ENCODE measurements around the gene SRRM5.
"Not testable (repeated sequence)": the region's sequence is repeated elsewhere in the genome, so short reads cannot be mapped to it uniquely, and the experiment has no call there.

SRRM5 gene

GRCh38 chr19:43591904-43592772, 19.8 kb upstream of the SRRM5 start:
- no peak for DNase-seq

DNA sequence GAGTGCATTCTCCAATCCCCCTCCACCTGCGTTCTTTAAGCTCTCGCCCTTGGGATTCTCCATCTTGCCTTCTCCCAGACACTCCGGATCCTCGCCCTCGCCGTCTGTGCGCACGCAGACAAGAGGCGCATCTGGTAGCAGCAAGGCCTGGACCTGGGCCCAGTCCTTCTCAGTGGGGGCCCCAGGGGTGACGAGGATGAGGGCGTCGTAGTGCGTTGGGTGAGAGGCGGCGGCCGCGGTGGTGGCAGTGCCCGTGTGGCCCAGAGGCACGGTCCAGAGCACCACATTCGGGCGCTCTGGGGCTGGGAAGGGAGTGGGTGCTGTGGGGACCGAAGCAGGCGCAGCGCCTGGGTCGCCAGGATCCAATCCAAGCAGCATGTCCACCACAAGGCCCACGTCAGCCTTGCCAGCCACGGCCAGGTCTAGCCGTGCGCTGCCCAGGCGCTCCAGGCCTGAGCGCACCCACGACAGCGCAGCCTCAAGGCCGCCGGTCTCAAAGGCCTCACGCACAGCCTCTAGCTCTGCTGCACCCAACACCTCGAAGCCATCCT, 19.0 kb upstream of the SRRM5 start:
- DNase-seq: no peak

DNA sequence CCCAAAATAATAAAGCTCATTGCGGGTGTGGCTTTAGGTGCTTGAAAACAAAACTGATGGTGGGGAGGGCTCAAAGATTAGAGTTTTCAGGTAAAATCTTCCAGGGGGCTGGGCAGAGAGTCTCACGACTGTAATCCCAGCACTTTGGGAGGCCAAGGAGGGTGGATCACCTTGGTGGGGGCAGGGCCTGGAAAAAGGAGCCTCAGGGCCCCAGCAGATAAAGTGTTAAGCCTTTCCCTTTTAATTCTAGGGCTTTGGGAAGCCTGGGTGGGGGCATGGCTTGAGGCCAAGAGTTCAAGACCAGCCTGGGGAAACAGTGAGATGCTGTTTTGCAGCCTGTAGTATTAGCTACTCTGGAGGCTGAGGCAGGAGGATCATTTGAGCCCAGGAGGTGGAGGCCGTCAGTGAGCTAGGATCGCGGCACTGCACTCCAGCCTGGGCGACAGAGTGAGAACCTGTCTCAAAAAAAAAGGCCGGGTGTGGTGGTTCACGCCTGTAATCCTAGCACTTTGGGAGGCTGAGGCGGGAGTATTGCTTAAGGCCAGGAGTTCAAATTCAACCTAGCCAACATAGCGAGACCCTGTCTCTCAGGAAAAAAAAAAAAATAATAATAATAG, 17.7 kb upstream of the SRRM5 start:
- no peak for DNase-seq

GRCh38 chr19:43594710-43595604, 16.9 kb upstream of the SRRM5 start:
- peak; percentile 67 to 70 for DNase-seq

DNA sequence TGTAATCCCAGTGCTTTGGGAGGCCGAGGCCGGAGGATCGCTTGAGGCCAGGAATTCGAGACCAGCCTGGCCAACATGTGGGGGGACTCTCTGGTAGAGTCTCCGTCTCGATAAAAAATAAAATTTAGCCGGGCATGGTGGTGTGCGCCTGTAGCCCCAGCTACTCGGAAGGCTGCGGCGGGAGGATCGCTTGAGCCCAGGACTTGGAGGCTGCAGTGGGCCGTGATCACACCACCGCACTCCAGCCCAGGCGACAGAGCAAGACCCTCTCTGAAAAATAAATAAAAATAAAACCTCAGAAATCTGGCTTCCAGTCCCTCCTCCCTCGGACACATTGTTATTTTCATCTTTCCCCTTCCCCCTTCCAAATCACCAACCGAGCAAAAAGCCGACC, 16.3 kb upstream of the SRRM5 start:
- no peak for DNase-seq

DNA sequence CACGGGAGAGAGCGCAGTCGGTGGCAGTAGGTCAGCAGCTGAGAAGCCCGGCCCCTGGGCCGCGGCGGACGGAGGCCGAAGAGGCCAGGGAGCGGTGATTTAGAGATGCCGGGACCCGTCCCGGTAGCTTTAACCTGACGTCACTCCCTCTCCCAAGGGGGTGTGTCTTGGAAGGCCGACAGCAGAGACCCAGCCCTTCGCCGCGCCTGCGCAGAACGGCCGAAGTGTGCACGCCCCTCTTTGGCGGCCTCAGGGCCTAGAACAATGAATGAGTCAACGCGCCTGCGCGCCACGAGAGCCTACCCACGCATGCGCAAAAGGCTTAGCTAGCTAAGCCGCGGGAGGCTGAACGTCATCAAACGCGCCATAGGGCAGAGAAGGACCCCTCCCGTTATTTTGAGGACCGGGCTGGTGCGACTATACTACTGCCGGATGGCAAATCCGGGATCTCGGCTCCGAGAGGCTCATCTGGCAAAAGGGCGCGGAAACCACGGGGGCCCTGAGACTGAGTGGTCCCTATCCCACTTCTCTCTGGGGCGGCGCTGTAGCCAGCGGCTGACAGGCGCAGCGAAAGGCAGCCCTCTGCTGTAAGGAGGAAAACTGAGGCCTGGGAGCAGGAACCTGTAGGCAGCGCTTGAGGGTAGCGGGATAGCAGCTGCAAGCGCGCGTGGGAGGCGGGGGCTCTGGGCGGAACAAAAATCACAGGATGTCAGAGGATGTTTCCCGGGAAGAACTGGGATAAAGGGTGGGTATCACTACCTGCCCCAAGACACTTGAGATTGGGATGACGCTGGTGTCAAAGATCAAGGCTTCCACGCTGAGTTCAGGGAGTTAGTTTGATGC, 15.7 kb upstream of the SRRM5 start, which contains the start of the genes IRGQ and ZNF576:
IRGQ (minus strand) TSS at position 136 of the 843 bp plus-strand sequence. CDS start 796 bp downstream, outside the sequence.
ZNF576 (plus strand) TSS at position 597 of the 843 bp plus-strand sequence. CDS start 514 bp downstream, outside the sequence.
- DNase-seq: peak; percentile 97 to 98

GRCh38 chr19:43596842-43597461, 14.9 kb upstream of the SRRM5 start:
- DNase-seq: no peak

- no peak for DNase-seq
Observed at GRCh38 chr19:43597876-43598275, 14.0 kb upstream of the SRRM5 start.

DNA sequence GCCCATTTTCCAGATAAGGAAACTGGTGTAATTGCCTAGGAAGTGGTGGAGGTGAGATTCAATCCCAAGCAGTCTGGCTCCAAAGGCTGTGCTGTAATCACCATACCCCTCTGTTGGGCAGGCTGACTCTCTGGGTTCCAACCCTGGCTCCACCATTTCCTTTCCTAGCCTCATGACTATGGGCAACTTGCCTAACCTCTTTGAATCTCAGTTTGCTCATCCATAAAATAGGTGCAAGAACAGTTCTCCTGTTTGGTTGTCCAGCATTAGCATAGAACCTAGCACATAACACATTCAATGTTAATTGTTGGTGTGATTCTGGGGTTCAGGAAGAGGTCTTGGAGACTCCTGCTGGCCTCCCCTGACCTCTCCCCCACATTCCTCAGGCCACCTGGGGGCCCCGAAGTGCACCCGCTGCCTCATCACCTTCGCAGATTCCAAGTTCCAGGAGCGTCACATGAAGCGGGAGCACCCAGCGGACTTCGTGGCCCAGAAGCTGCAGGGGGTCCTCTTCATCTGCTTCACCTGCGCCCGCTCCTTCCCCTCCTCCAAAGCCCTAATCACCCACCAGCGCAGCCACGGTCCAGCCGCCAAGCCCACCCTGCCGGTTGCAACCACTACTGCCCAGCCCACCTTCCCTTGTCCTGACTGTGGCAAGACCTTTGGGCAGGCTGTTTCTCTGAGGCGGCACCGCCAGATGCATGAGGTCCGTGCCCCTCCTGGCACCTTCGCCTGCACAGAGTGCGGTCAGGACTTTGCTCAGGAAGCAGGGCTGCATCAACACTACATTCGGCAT, 13.2 kb upstream of the SRRM5 start:
- no peak for DNase-seq

DNA sequence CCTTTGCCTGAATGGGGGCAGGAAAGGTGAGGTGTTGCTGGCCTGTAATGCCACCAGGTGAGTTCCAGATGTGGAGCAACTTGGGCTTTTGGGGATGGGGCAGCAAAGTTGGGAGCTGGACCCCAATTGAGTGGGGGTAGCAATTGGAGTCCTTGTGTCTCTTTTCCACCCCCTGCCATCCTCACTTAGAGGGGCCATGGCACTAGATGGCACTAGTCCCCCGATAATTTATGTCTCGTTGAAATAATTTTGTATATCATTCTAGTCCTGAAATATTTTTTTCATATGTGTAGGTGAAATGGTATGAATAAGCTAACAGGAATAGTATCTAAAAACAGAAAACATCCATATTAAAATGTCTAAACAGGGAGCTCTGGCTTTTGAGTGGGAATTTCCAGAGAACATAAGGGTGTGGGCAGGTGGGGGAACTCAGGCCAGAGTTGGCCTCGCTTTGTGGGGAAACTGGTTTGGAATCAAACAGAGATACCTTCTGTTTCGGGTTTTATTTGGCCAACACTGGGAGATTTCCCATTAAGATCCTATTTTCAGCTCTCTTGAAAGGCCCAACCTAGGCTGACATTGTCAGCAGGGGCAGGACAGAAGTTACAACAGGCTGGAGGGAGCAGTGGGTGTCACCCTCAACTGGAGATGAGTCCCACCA, 12.1 kb upstream of the SRRM5 start:
- no peak for DNase-seq

- not testable (repeated sequence) for DNase-seq
Observed at GRCh38 chr19:43600326-43600725, 11.6 kb upstream of the SRRM5 start.

DNA sequence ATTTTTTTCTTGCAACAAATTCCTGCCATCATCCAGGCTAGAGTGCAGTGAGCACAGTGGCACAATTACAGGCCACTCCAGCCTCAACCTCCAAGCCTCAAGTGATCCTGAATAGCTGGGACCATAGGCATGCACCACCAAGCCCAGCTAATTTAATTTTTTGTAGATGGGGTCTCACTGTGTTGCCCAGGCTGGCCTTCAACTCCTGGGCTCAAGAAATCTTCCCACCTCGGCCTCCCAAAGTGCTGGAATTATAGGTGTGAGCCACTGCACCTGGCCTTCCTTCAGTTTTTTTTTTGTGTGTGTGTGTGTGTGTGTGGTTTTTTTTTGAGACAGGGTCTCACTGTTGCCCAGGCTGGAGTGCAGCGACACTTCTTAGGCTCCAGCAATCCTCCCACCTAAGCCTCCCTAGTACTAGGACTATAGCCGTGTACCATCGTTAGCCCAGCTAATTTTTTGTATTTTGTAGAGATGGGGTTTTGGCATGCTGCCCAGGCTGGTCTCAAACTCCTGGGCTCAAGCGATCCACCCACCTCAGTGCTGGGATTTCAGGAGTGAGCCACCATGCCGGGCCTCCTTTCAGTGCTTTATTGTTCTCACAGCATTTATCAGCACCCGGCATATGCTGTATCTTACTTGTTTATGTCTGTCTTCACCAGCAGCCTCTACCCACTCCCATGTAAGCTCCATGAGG, 5.9 kb upstream of the SRRM5 start:
- DNase-seq: no peak

DNA sequence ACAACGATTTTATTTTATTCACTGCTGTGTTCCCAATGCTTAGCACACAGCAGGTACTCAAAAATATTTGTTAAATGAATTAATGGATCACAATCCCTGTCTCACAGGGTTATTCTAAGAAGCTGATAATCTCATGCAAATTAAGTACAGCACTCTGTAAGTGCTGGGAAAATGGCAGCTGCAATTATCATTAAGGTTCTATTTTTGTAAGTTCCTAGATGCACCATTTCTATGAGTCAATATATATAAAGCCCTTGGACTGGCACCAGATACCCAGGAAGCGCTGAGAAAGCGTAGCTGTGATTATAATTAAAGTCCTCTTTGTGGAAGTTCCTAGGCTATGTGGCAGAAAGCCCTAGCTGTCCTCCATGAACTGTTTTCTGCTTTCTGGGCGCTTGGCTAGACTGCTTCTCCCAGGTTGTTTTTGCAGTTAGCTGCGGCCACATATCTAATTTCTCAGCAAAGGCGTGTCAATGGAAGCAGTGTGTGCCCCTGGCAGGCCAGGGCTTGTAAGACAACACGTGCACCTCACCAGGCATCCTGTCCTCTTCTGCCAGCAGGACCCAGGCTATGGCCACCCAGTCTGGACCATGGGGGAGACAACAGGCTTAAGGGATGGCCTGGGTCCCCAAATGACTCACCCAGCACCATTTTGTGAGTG, 5.2 kb upstream of the SRRM5 start:
- no peak for DNase-seq

DNA sequence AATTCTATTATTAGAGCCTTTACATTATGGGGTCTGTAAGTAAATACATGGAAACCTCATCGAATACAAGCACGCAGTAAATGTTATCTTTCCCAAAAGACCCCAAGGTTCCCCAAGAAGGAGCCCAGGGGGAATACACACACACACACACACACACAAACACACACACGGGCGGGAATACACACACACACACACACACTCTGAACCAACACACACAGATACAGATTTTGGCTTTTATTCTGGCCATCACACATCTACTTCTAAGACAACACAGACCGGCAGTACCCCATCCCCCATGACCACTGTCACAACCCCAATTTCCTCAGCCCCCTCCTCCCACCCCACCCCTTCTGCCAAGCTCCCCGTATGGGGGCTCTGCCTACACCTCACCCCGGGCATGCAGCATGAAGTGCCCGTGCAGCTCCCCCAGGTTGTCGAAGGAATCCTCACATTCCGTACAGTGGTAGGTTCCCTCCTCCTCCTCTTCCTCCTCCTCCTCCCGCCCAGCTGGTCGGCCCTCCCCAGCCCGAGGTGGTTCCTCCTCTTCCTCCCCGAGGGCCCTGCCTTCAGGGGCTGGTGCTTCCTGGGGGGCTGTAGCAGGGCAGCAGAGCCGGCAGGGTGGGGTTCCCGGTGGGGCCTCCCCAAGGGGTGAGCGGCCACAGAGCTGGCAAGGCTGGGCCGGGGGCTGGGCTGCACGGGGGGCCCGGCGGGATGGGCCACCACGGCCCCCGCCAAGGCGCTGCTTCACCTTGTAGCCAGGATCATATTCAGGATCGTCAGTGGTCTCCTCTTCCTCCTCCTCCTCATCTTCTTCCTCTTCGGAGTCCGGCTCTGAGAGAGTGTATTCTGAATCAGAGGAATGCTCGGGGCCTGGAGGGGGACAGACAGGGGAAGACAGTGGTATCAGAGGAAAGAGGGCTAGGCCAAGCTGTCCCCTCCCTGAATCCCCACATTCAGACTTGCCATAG, 4.4 kb upstream of the SRRM5 start:
- DNase-seq: no peak

- no peak for DNase-seq
Observed at GRCh38 chr19:43609872-43610271, 2.0 kb upstream of the SRRM5 start.

GRCh38 chr19:43610493-43610892, 1.4 kb upstream of the SRRM5 start:
- DNase-seq: no peak

- no peak for DNase-seq
Observed at GRCh38 chr19:43612374-43612773, 486 bp downstream of the SRRM5 start.
